ENCODE data around the gene SPEM2.

DNA sequence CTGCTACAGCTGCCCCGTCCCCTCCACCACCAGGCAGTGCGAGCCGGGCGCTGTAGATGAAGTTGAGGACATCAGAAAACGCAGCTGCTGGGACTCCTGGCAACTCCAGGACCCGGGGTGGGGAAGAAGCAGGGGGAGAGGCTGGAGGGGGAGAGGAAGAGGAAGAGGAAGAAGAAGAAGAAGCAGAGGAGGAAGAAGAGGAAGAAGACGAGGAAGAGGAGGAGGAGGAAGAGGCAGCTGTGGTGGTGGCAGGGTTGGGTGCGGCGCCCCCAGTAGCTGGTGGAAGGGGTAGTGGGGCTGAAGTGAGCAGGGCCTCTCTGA, 40.9 kb downstream of the SPEM2 start:
- TF ChIP-seq POLR2A (IDR thresholded peaks at IDR 0.05; ENCODE audit: borderline replicate concordance, extremely low read depth, insufficient read depth, insufficient read length) (no peak), EZH2 (IDR thresholded peaks at IDR 0.05) (no peak), RAD21 (IDR thresholded peaks at IDR 0.05; ENCODE audit: low read depth) (no peak), EZH2phosphoT487 (IDR thresholded peaks at IDR 0.05; ENCODE audit: borderline replicate concordance) (no peak), TCF7L2 (IDR thresholded peaks at IDR 0.05; ENCODE audit: borderline replicate concordance, extremely low read depth, insufficient read depth, insufficient read length) (no peak), FOSL1 (IDR thresholded peaks at IDR 0.05; ENCODE audit: low read depth) (no peak), ZBTB33 (IDR thresholded peaks at IDR 0.05; ENCODE audit: extremely low read depth, insufficient replicate concordance, low read length) (no peak), YY1 (IDR thresholded peaks at IDR 0.05; ENCODE audit: extremely low read depth, insufficient replicate concordance, low read depth, low read length) (no peak)
- TF ChIP-seq, protein P1, sequence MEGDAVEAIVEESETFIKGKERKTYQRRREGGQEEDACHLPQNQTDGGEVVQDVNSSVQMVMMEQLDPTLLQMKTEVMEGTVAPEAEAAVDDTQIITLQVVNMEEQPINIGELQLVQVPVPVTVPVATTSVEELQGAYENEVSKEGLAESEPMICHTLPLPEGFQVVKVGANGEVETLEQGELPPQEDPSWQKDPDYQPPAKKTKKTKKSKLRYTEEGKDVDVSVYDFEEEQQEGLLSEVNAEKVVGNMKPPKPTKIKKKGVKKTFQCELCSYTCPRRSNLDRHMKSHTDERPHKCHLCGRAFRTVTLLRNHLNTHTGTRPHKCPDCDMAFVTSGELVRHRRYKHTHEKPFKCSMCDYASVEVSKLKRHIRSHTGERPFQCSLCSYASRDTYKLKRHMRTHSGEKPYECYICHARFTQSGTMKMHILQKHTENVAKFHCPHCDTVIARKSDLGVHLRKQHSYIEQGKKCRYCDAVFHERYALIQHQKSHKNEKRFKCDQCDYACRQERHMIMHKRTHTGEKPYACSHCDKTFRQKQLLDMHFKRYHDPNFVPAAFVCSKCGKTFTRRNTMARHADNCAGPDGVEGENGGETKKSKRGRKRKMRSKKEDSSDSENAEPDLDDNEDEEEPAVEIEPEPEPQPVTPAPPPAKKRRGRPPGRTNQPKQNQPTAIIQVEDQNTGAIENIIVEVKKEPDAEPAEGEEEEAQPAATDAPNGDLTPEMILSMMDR (IDR thresholded peaks at IDR 0.05 in 2 of 3, conservative IDR thresholded peaks at IDR 0.05 in 1 of 3; ENCODE audit: borderline replicate concordance in 1 of 3, insufficient read depth in 1 of 3, low read depth in 2 of 3, low read length in 2 of 3) = no peak
- TF ChIP-seq, protein P2, sequence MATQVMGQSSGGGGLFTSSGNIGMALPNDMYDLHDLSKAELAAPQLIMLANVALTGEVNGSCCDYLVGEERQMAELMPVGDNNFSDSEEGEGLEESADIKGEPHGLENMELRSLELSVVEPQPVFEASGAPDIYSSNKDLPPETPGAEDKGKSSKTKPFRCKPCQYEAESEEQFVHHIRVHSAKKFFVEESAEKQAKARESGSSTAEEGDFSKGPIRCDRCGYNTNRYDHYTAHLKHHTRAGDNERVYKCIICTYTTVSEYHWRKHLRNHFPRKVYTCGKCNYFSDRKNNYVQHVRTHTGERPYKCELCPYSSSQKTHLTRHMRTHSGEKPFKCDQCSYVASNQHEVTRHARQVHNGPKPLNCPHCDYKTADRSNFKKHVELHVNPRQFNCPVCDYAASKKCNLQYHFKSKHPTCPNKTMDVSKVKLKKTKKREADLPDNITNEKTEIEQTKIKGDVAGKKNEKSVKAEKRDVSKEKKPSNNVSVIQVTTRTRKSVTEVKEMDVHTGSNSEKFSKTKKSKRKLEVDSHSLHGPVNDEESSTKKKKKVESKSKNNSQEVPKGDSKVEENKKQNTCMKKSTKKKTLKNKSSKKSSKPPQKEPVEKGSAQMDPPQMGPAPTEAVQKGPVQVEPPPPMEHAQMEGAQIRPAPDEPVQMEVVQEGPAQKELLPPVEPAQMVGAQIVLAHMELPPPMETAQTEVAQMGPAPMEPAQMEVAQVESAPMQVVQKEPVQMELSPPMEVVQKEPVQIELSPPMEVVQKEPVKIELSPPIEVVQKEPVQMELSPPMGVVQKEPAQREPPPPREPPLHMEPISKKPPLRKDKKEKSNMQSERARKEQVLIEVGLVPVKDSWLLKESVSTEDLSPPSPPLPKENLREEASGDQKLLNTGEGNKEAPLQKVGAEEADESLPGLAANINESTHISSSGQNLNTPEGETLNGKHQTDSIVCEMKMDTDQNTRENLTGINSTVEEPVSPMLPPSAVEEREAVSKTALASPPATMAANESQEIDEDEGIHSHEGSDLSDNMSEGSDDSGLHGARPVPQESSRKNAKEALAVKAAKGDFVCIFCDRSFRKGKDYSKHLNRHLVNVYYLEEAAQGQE (IDR thresholded peaks at IDR 0.05; ENCODE audit: low read depth) = no peak

All from HCT116 (cell line).